Omental fat pad (tissue), 4 donors: Measurements from ENCODE around the gene INSRR. TPM values are rescaled to one million over a fixed set of nuclear protein-coding genes. Genes with fewer than 3 reads are reported as not detected.

Source experiments
- ATAC-seq: fragments of 150-250 bp; one replicate; pipeline ENCODE4 v1.9.1; 2016; ENCODE audit warnings: mild to moderate bottlenecking, moderate library complexity; ENCODE audit not compliant: low FRiP score
- DNase-seq: peaks from one replicate; pipeline ENCODE4 v3.0.0-alpha.2; 2019; ENCODE audit warnings: low spot score
- CTCF ChIP-seq, 3 donors: fragments of 450-650 bp; IDR thresholded peaks; one replicate each; pipeline ENCODE4 v1.5.1; 2016 to 2017; ENCODE audit warnings: antibody characterized with exemption in 3 of 3, mild to moderate bottlenecking in 3 of 3, moderate library complexity in 2 of 3
- total RNA-seq, 4 donors: library from RNA; depleted of rRNA; stranded (reverse); fragments of >200 nt; gene quantifications; one replicate each; pipeline ENCODE4 v1.1.0, GENCODE V29; 2016

INSRR gene
- total RNA-seq, 4 donors from 2014 or later = 0.06 to 0.12 (median 0.09) TPM; not detected in 1

DNA sequence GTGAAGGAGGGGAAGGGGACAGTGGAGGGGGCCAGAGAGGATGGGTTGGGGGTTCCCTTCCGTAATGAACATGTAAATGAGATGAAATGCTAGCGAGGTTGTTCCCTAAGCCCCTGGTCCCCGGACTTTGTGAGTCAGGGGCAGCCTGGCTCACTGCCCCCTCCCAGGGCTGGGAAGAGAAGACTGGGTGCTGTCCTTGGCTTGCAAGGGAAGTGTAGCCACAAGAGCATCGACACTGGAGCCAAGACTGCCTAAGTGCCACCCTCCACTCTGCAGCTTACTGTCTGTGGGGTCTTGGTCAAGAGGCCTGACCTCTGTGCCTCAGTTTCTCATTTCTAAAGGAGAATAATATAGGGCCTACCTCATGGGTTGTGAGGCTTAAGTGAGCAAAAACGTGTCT, 35.1 kb upstream of the INSRR start:
- no peak for DNase-seq
- no peak for ATAC-seq
- TF ChIP-seq CTCF (IDR thresholded peaks at IDR 0.05) = no peak

DNA sequence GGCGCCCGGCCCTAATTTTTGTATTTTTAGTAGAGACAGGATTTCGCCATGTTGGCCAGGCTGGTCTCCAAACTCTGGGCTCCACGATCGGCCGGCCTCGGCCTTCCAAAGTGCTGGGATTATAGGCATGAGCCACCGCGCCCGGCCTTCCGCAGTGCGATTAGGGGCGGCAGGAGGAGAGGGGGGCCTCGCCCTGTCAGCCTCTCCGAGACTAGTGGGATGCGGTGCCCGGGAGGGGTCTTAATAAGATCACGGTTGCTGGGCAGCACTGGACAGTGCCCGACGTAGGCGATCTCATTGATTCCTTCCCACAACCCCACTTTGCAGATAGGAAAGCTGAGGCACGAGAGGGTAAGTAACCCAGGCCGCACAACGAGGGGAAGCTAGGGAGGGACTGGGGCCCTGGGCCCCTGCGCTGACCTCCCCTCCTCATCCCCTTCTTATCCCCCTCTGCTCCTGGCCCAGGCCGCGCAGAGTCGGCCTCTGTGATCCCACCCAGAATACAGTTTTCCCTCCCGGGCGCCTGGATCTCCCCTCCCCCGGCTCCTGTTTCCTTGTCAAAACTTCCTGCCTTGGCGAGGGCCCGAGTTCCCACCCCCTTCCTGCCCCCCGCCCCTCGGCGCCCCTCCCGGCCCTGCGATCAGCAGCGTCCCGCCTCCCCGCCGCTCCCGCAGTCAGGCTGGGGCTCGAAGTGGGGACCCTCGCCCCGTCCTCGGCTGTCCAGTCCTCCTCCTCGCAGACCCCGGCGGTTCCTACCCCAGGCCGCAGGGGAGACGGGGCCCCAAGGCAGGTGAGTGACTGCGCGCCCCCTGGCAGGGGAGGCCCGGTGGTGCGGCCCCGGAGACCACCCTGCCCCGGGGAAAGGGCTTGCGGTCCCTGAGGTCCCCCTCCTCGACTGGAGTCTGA, 34.4 kb upstream of the INSRR start, which contains the start of gene PEAR1:
TSS of gene PEAR1 (plus strand) at position 671 of the 906 bp plus-strand sequence. CDS start 10,209 bp downstream, outside the sequence.
- ATAC-seq (no peak), DNase-seq (no peak)
- TF ChIP-seq CTCF (IDR thresholded peaks at IDR 0.05) = no peak

- peak; percentile 83 for DNase-seq
- TF ChIP-seq CTCF (IDR thresholded peaks at IDR 0.05) = peak in 1 of 3 donors; percentile 25
- ATAC-seq = peak; percentile 85
Measured at GRCh38 chr1:156892190-156893047, 33.5 kb upstream of the INSRR start.

- no peak for TF ChIP-seq CTCF (IDR thresholded peaks at IDR 0.05)
- ATAC-seq (peak; percentile 47), DNase-seq (peak; percentile 89)
Measured at GRCh38 chr1:156889802-156890580, 31.1 kb upstream of the INSRR start.

DNA sequence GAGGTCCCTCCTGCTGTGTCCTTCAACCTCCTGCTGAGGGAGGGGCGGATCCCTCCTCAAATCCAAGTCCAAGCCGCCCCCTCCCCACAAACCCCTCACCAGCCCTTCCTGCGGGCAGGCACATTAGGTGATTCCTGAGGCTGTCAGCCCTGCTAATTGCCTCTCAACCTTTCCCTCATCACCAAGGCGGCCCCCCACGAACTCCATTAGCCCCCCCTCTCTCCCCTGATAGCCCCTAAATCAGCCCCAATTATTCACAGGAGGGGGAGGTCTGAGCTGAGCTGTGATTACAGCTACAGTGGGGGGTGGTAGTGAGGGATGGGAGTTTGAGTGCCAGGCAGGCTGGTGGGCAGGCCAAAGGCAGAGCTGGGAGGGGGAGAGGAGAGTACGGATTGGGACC, 28.8 kb upstream of the INSRR start:
- no peak for TF ChIP-seq CTCF (IDR thresholded peaks at IDR 0.05)
- DNase-seq = no peak
- ATAC-seq = no peak

DNA sequence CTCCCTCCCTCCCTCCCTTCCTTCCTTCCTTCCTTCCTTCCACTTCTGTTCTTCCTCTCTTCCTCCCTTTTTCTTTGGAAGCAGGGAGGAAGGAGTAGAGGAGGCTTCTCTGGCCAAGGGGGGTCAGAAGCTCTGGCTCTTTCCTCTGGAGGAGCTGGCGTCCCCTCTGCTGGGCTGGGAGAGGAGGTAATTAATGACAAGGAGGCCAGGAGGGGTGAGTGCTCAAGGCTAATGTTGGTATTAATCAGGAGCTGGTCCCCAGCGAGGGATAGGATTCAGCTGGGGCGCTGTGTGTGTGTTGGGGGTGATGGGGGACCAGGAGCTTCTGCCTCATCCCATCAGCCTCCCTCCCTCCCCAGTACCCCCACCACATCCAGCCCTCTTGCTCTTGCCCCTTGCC, 28.4 kb upstream of the INSRR start:
- no peak for TF ChIP-seq CTCF (IDR thresholded peaks at IDR 0.05)
- DNase-seq (no peak), ATAC-seq (no peak)
